H9 (cell line): ENCODE results near the gene TSPO2. TPM values are rescaled to one million over a fixed set of nuclear protein-coding genes. Genes with fewer than 3 reads are reported as not detected.

Source experiments
- DNase-seq: peaks from one replicate; pipeline ENCODE4 v3.0.0-alpha.2; 2017
- H2AFZ ChIP-seq: one replicate; pipeline ENCODE4 v1.6.1; 2013; ENCODE audit warnings: mild to moderate bottlenecking, low read length, control low read depth, moderate library complexity
- H2AK5ac ChIP-seq: 2 replicates; pipeline ENCODE4 v1.6.1; 2013; ENCODE audit warnings: low read length, control low read depth, mixed read lengths; ENCODE audit not compliant: insufficient read length
- H2BK120ac ChIP-seq: one replicate; pipeline ENCODE4 v1.6.1; 2013; ENCODE audit warnings: low read depth, mild to moderate bottlenecking, low read length, control low read depth, inconsistent platforms; ENCODE audit not compliant: poor library complexity, severe bottlenecking
- H2BK12ac ChIP-seq: 2 replicates; pipeline ENCODE4 v1.6.1; 2013; ENCODE audit warnings: low read length, control low read depth, mixed read lengths, low read depth; ENCODE audit not compliant: insufficient read length
- H2BK15ac ChIP-seq: 2 replicates; pipeline ENCODE4 v1.6.1; 2013; ENCODE audit warnings: low read depth, low read length, control low read depth
- H2BK20ac ChIP-seq: one replicate; pipeline ENCODE4 v1.6.1; 2013; ENCODE audit warnings: low read depth, mild to moderate bottlenecking, low read length, control low read depth, inconsistent platforms; ENCODE audit not compliant: poor library complexity, severe bottlenecking
- H2BK5ac ChIP-seq: 2 replicates; pipeline ENCODE4 v1.6.1; 2013; ENCODE audit warnings: low read length, control low read depth, mixed read lengths; ENCODE audit not compliant: insufficient read length
- H3K14ac ChIP-seq: 2 replicates; pipeline ENCODE4 v1.6.1; 2013; ENCODE audit warnings: low read length, control low read depth; ENCODE audit not compliant: insufficient read depth
- H3K18ac ChIP-seq: 2 replicates; pipeline ENCODE4 v1.6.1; 2013; ENCODE audit warnings: low read depth, mild to moderate bottlenecking, mixed read lengths, low read length, control low read depth; ENCODE audit not compliant: insufficient read length
- H3K23ac ChIP-seq: 2 replicates; pipeline ENCODE4 v1.6.1; 2013; ENCODE audit warnings: low read length, control low read depth, mixed read lengths, low read depth; ENCODE audit not compliant: insufficient read length
- H3K23me2 ChIP-seq: 2 replicates; pipeline ENCODE4 v1.6.1; 2013; ENCODE audit warnings: low read depth, mild to moderate bottlenecking, mixed read lengths, low read length, control low read depth; ENCODE audit not compliant: insufficient read length, poor library complexity, severe bottlenecking
- H3K27ac ChIP-seq: 2 replicates; pipeline ENCODE4 v1.5.1; 2013; ENCODE audit warnings: low read length, control low read depth, mixed read lengths, low read depth; ENCODE audit not compliant: insufficient read length
- H3K27me3 ChIP-seq: 2 replicates; pipeline ENCODE4 v1.6.1; 2013; ENCODE audit warnings: low read length, control low read depth, inconsistent platforms; ENCODE audit not compliant: insufficient read depth
- H3K4ac ChIP-seq: 2 replicates; pipeline ENCODE4 v1.6.1; 2013; ENCODE audit warnings: low read depth, mild to moderate bottlenecking, control low read depth, inconsistent platforms, low read length, moderate library complexity
- H3K4me1 ChIP-seq: 2 replicates; pipeline ENCODE4 v1.6.1; 2013; ENCODE audit warnings: low read length, control low read depth, inconsistent platforms; ENCODE audit not compliant: insufficient read depth
- H3K4me2 ChIP-seq: 2 replicates; pipeline ENCODE4 v1.6.1; 2013; ENCODE audit warnings: low read length, control low read depth, mixed read lengths; ENCODE audit not compliant: insufficient read length, insufficient read depth
- H3K56ac ChIP-seq: 2 replicates; pipeline ENCODE4 v1.6.1; 2013; ENCODE audit warnings: low read depth, mild to moderate bottlenecking, mixed read lengths, low read length, control low read depth; ENCODE audit not compliant: insufficient read length
- H3K79me1 ChIP-seq: 2 replicates; pipeline ENCODE4 v1.6.1; 2013; ENCODE audit warnings: low read depth, mild to moderate bottlenecking, moderate library complexity, low read length, control low read depth, inconsistent platforms; ENCODE audit not compliant: insufficient read depth, poor library complexity, severe bottlenecking
- H3K79me2 ChIP-seq: 2 replicates; pipeline ENCODE4 v1.6.1; 2013; ENCODE audit warnings: low read length, control low read depth, inconsistent platforms; ENCODE audit not compliant: insufficient read depth
- H3K9ac ChIP-seq: 2 replicates; pipeline ENCODE4 v1.6.1; 2013; ENCODE audit warnings: low read length, control low read depth, mixed read lengths; ENCODE audit not compliant: insufficient read length; ENCODE audit errors: extremely low read depth
- H3K9me3 ChIP-seq: one replicate; pipeline ENCODE4 v1.6.1; 2013; ENCODE audit warnings: low read depth, low read length, inconsistent platforms; ENCODE audit not compliant: control insufficient read depth
- H3T11ph ChIP-seq: one replicate; pipeline ENCODE4 v1.6.1; 2013; ENCODE audit warnings: mild to moderate bottlenecking, low read length, control low read depth, inconsistent platforms
- H4K20me1 ChIP-seq: one replicate; pipeline ENCODE4 v1.6.1; 2013; ENCODE audit not compliant: control insufficient read depth, insufficient read length, insufficient read depth
- H4K5ac ChIP-seq: 2 replicates; pipeline ENCODE4 v1.6.1; 2013; ENCODE audit warnings: low read depth, mild to moderate bottlenecking, mixed read lengths, low read length, control low read depth; ENCODE audit not compliant: insufficient read length
- H4K8ac ChIP-seq: replicated peaks from 2 replicates; pipeline ENCODE4 v1.6.1; 2013; ENCODE audit warnings: low read length, control low read depth, mixed read lengths, low read depth; ENCODE audit not compliant: insufficient read length
- H4K91ac ChIP-seq: 2 replicates; pipeline ENCODE4 v1.6.1; 2013; ENCODE audit warnings: low read depth, mild to moderate bottlenecking, moderate library complexity, mixed read lengths, low read length, control low read depth; ENCODE audit not compliant: insufficient read length
- H3K27ac Mint-ChIP-seq, 3 experiments: 2 replicates in 2 of 3; 3 replicates in 1 of 3; pipeline ENCODE4 v1.8.0; 2020 to 2021; ENCODE audit warnings: mixed read lengths in 3 of 3, mild to moderate bottlenecking in 1 of 3, moderate library complexity in 1 of 3
- H3K27me3 Mint-ChIP-seq: 2 replicates; pipeline ENCODE4 v1.8.0; 2021; ENCODE audit warnings: low read depth, mild to moderate bottlenecking, moderate library complexity, mixed read lengths
- H3K36me3 Mint-ChIP-seq, 3 experiments: 2 replicates in 2 of 3; 3 replicates in 1 of 3; pipeline ENCODE4 v1.8.0; 2020 to 2021; ENCODE audit warnings: low read depth in 3 of 3, mixed read lengths in 3 of 3; ENCODE audit not compliant: insufficient read depth in 1 of 3
- H3K4me1 Mint-ChIP-seq, 2 experiments: 2 replicates each; pipeline ENCODE4 v1.8.0; 2020; ENCODE audit warnings: mixed read lengths in 2 of 2
- H3K4me3 Mint-ChIP-seq, 2 experiments: 2 replicates in 1 of 2; 3 replicates in 1 of 2; pipeline ENCODE4 v1.8.0; 2020 to 2021; ENCODE audit warnings: mild to moderate bottlenecking in 2 of 2, mixed read lengths in 2 of 2, moderate library complexity in 1 of 2
- H3K9me3 Mint-ChIP-seq, 2 experiments: 2 replicates in 1 of 2; 3 replicates in 1 of 2; pipeline ENCODE4 v1.8.0; 2020; ENCODE audit warnings: mild to moderate bottlenecking in 2 of 2, mixed read lengths in 2 of 2, moderate library complexity in 1 of 2
- WGBS: extraction: QIAGEN DNeasy Blood & Tissue Kit; methylation state at CpG from one replicate; pipeline ENCODE4 v1.1.7; 2013; ENCODE audit warnings: missing lambda C conversion rate, low lambda C conversion rate, mixed read lengths; ENCODE audit not compliant: insufficient read length; ENCODE audit errors: extremely low coverage; 5-methylcytosine and 5-hydroxymethylcytosine counted together
- total RNA-seq: library from RNA; stranded (reverse); gene quantifications from 2 replicates; pipeline ENCODE4 v1.2.1, GENCODE V29; 2021
- TF ChIP-seq, protein P1 (sequence below): fragments of 200-600 bp; sonication (generic); conservative IDR thresholded peaks from 3 replicates; pipeline ENCODE4 v1.8.0; 2021; ENCODE audit warnings: antibody characterized with exemption, mild to moderate bottlenecking

The TSPO2 gene
- total RNA-seq, 1 experiment from 2014 or later: not detected

DNA sequence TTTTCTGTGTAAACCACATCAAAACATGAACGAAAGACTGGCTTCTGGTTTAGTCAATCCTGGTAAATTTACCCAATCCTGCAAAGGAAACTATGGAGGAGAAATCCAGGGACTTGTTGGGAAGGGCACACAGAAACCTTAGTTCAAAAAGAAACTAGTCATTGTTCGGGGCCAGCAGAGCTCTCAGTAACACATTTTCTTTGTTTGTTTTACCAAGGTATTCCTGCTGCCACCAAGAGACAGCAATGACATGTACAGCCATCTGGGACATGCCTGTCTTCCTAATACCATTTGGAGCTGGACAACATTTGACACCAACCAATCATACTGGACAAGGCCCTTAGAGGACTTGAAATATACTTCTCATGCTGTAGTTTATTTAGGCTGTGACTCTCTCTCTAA, 21.6 kb downstream of the TSPO2 start:
- no peak overlapping the region for H3K4me2 ChIP-seq
- H3K56ac ChIP-seq: no peak overlapping the region
- no peak overlapping the region for H3K9ac ChIP-seq
- Mint-ChIP-seq H3K4me3 (no peak overlapping the region), H3K9me3 (no peaks in the 10 kb centered on the region), H3K27ac (no peak overlapping the region), H3K36me3 (peaks cover 2 to 39% (median 31%) of the 10 kb centered on the region in 3 experiments; a peak in 5 of 7 replicates), H3K27me3 (no peaks in the 10 kb centered on the region), H3K4me1 (peaks cover 7 to 15% of the 10 kb centered on the region in 2 experiments)
- 0 out of 2 replicates have a peak, but pooled peaks cover 4% of the 10 kb centered on the region for H3K4me1 ChIP-seq
- no peak for DNase-seq
- H3K27ac ChIP-seq: no peak overlapping the region
- TF ChIP-seq, protein P1, sequence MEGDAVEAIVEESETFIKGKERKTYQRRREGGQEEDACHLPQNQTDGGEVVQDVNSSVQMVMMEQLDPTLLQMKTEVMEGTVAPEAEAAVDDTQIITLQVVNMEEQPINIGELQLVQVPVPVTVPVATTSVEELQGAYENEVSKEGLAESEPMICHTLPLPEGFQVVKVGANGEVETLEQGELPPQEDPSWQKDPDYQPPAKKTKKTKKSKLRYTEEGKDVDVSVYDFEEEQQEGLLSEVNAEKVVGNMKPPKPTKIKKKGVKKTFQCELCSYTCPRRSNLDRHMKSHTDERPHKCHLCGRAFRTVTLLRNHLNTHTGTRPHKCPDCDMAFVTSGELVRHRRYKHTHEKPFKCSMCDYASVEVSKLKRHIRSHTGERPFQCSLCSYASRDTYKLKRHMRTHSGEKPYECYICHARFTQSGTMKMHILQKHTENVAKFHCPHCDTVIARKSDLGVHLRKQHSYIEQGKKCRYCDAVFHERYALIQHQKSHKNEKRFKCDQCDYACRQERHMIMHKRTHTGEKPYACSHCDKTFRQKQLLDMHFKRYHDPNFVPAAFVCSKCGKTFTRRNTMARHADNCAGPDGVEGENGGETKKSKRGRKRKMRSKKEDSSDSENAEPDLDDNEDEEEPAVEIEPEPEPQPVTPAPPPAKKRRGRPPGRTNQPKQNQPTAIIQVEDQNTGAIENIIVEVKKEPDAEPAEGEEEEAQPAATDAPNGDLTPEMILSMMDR: no peak
- no peak overlapping the region for H4K91ac ChIP-seq
- no peak overlapping the region for H3K23ac ChIP-seq
- no peak overlapping the region for H2AFZ ChIP-seq
- H3T11ph ChIP-seq: no peak overlapping the region
- no peaks in the 10 kb centered on the region for H3K79me1 ChIP-seq
- H2BK20ac ChIP-seq: no peak overlapping the region
- no peak overlapping the region for H3K14ac ChIP-seq
- H4K8ac ChIP-seq: no peak overlapping the region
- H3K79me2 ChIP-seq: no peaks in the 10 kb centered on the region
- H3K27me3 ChIP-seq: no peaks in the 10 kb centered on the region
- no peak overlapping the region for H3K4ac ChIP-seq
- no peak overlapping the region for H2AK5ac ChIP-seq
- no peak overlapping the region for H2BK15ac ChIP-seq
- H2BK12ac ChIP-seq: no peak overlapping the region
- no peaks in the 10 kb centered on the region for H4K20me1 ChIP-seq
- no peak overlapping the region for H3K18ac ChIP-seq
- no CpG with 5 or more reads among the region's 2 CpGs for WGBS
- H4K5ac ChIP-seq: no peak overlapping the region
- H2BK120ac ChIP-seq: no peak overlapping the region
- H3K23me2 ChIP-seq: no peaks in the 10 kb centered on the region
- no peaks in the 10 kb centered on the region for H3K9me3 ChIP-seq
- no peak overlapping the region for H2BK5ac ChIP-seq
